HG02973 (cell line): ENCODE results near the gene MED25.

Source experiments
- ATAC-seq: cut with Tn5 transposase; IDR thresholded peaks from one replicate; pipeline ENCODE4 v1.9.1; 2021; ENCODE audit warnings: moderate library complexity; ENCODE audit not compliant: unreplicated experiment

Gene MED25

DNA sequence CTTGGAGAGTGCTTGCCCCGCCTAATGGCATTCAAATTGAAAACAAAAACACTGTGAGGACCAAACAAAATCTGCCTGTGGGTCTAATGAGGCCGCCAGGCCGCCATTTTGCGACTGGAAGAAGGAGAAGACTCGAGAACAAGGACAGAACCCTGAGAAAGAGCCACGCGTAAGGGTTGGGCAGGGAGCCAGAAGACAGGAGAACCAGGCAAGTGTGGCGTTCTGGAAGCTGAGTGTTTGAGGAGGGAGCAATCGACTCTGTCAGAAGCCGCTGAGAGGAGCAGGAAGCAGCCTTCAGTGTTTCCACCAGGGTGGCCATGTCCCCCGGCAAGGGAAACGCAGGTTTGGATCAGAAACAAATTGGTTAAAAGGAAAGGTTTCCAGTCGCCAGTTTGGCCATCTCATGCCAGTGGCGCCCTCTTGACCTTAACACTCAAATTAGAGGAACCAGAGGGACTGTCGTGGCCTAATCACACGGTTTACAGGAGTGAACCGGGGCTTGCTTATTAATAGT lies 22.7 kb downstream of the MED25 start:
- ATAC-seq = no peak

DNA sequence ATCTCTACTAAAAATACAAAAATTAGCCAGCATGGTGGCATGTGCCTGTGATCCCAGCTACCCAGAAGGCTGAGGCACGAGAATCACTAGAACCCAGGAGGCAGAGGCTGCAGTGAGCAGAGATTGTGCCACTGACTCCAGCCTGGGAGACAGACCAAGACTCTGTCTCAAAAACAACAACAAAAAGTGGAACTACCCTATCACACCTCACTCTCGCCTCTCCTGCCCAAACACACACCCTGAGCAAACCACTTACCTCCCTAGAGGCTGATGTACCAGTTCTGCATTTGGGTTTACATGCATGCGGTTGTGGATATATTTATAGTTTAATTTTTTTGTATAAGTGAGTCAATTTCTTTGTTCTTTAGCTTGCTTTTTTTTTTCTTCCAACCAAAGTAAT lies 25.2 kb downstream of the MED25 start:
- no peak for ATAC-seq

DNA sequence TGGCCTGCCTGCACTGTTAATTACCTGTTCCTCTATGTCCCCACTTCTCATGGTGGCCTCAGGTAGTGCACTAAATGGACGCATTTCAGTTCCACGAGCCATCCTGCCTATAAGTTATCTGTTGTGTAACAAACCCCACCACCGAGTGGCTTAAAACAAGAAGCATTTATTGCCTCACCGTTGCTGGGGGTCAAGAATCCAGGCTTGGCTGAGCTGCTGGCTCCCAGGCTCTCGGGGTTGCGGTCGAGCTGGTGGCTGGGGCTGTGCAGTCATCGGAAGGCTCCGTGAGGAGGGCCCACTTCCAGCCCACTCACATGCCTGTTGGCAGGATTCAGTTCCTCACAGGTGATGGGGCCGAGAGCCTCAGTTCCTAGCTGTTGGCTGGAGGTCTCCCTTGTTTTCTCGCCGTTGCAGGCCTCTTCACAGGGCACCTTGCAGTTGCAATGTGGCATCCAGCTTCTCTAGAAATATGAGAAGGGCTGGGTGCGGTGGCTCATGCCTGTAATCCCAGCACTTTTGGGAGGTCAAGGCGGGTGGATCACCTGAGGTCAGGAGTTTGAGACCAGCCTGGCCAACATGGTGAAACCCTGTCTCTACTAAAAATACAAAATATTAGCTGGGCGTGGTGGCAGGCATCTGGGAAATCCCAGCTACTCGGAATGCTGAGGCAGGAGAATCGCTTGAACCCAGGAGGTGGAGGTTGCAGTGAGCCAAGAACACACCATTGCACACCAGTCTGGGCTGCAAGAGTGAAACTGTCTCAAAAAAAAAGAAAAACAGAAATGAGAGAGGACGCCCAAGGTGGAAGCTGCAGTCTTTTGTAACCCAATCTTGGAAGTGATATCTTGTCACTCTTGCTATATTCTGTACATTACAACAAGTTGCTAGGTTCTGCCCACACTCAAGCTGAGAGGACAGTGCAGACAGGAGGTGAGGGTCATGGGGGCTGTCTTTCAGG lies 26.3 kb downstream of the MED25 start:
- no peak for ATAC-seq

DNA sequence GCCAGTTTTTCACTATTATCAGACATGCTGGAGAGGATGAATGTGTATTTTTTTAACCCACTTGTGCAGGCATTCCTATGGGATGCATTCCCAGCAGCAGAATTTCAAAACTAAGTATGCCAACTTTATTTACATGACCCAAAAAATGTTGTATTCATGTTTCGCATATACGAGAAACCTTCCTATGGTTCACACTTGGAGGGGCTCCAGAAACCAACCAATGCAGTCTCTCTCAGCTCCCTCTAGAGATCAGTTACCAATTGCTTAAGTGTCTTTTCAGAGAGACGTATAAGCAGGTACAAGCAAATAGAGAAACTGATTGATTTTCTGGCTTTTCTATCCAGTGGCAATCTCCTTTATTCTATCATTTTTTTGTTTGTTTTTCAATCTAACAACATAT lies 27.3 kb downstream of the MED25 start:
- no peak for ATAC-seq

DNA sequence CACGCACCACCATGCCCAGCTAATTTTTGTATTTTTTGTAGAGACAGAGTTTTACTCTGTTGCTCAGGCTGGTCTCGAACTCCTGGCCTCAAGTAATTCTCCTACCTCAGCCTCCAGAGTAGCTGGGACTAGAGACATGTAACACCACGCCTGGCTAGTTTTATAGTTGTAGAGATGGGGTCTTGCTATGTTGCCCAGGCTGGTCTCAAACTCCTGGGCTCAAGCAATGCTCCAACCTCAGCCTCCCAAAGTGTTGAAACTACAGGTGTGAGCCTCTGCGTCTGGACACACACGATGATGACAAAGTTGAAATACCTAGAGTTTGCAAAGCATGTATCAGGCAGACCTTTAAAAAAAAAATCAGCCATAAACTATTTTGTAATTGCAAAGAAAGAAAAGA lies 28.3 kb downstream of the MED25 start:
- ATAC-seq = no peak

DNA sequence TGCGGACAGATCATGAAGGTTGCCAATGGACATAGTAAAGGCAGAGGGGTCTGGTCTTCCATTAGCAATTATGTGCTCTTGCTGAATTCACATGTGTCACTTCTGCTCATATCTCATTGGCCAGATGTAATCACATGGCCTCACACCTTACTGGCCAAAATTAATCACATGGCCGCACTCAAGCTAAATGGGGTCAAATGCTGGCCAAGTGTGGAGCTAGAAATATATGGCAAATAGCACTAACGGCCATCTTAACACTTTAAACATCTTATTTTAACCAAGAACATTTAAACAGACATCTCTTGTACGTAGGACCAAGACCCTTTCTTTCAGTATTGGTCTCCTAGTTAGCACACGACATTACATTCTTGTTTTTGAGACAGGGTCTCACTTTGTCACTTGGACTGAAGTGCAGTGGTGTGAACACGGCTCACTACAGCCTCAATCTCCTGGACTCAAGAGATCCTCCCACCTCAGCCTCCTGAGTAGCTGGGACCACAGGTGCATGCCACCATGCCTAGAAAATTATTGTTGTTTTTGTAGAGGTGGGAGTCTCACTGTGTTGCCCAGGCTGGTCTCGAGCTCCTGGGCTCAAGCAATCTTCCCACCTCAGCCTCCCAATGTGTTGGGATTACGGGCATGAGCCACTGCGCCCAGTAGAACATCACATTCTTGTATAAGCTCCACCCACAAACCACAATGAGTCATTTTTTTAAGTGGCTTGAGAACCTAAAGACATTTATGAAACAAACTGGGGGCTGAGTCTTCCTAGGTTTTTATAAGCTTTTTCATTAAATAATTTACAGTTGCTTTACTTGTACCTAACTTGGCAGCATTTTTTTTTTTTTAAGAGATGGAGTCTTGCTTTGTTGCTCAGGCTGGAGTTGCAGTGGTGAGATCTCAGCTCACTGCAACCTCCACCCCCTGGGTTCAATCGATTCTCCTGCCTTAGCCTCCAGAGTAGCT lies 29.9 kb downstream of the MED25 start:
- no peak for ATAC-seq

DNA sequence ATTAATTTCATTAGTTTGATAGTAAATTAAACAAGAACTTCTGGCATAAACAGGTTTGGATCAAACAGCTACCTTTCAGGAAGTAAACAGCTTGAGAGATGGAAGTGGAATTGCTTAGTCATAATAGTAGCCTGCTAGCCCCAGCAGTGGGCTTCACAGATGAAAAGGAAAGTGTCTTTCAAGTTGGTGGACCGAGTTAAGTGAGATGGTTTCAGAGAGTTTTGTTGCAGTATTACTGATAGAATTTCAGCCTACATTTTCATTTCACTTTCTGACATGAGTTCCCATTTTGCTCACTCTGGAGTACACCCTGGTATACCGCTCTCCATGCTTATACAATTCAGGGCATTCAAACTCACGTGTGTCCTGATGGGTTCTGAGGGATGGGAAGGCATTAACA lies 30.8 kb downstream of the MED25 start:
- ATAC-seq = no peak

DNA sequence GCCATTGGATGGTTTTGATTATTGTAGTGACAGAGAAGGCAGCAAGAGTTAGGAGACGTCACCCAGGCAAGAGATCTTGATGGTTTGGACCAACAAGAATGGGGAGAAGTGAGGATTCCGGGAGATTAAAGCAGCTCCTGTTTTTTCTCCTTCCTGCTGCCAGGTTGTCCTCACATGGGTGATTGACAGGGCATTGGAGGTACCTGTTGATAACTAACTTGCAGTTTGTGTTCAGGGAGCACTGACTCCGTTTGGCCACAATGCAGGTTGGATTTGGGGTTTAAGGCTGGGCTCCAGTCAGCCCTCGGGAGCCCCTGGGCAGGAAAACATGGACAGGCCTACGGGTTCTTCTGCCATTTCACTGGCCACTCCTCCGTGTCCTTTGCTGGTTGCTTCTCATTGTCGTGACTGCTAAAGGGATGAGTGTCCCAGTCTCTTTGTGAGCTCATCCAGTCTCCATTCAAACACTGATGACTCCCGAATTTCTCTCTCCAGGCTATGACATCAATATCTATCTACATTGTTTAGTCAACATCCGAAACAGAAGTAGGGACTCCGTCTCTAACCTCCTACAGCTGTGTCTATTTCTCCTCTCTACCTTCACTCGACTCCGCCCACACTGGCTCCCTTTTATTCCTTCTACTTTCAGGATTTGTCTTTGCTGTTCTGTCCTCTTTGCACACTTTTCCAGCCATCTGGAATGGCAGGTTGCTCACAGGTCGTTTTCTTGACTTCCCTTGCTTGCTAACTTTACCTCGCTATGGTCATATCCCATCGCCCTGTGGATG lies 31.5 kb downstream of the MED25 start:
- no peak for ATAC-seq

DNA sequence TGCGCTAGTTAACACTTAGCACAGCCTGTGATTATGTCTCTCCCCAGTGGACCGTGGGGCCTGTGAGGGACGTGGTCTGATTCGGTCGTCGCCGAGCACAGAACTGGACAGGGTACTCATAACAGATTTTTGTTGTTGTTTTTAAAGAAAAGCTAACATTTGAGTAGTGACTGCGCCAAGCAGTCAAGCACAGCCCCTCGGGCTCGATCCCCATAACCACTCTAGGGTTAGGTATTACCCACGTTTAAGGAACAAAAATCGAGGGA lies 32.1 kb downstream of the MED25 start:
- no peak for ATAC-seq

DNA sequence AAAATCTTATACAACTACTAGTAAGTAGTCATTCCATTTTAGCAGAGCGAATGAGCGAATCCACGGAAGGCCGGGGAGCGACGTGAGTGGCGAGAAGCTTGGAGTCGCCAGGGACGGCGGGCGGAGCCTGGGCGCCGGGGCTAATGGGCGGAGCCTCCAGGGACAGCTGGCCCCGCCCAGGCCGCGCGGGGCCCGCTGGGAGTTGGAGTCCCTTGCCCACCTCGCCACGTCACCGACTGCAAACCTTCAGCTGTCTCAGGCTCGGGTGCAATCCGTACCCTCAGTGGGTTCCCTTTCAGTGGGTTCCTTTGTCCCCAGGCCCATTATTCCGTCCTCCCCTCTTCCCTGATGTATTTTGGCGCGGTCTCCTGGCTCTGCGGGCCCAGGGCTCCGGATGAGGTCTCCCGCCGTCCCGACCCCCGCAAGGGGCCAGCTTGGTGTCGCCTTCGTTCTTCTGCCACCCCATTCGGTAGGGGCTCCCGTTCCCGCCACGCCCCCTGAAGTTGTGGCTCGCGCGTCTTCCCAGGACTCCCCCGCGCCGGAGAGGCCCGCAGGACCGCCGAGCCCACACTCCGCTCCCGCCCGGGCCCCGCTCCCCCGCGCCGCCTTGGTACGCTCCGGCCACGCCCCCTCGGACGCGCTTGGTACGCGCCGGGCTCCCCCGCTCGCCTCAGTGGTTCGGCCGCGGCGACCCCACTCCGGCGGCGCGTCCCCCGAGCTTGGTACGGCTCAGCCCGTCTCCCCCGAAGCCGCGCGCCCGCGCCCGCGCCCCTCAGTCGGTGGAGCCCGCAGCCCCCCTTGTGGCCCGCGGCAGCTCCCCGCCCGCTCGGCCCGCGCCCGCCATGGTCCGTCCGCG lies 32.6 kb downstream of the MED25 start, which contains the start of gene PTOV1:
Gene PTOV1, plus strand, starts transcription at position 673 of the 856 bp plus-strand sequence.
- peak; percentile 63 for ATAC-seq

DNA sequence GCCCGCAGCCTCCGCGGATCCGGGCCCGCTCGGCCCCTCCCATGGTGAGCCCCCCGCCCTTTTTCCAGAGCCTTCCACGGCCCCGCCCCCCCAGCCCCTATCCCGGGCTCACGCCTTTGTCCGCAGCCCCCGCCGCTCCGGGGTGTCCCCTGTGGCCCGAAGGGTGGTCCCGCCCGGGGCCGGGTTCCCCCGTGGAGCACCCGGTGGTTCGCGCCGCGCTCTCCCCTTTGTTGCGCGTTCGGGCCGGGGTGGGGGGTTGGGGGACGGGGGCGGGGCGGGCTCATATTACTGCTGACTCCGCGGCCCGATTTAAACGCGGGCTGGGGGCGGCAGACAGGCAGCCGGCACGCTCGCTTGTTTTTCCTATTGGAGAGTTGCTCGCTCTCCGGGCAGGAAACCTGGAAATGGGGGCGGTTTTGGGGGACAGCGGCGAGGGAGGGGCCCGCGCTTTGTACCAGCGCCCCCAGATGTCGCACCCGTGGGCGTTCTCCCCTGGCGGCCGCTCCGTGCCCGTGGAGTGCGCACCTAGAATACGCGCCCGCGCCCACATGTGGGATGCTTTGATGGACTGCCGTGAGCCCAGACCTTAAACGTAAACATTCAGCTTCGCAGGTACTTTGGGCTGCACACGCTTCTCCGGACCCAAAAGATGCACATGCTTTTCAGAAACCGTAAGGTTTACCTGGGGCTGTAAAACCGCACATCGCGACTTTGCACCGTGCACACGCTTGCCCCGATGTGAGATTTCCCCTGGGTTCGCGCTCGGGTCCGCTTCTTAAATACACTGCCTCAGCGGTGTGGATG lies 33.6 kb downstream of the MED25 start:
- peak; percentile 13 for ATAC-seq

DNA sequence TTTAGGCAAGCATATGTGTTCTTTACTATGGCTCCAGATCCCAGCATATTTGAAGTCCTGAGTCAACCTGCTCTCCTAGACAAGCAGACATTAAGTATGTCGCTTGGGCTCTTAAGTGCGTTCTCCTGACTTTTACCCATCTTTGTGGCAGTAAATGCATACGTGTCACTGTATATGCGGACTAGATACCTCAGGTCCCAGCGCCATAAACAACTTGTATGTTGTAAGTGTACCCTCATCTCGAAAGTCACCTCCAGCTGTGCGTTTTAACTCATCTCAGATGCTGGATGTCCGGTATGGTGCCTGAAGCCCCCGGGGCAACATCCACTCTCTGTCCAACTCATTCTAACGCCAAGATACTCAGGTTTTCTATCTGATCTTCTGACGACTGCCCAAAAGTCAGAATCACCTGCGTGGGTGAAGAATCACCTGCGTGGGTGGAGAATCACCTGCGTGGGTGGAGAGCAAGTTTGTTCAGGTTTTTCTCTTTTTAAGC lies 34.6 kb downstream of the MED25 start:
- ATAC-seq = no peak

DNA sequence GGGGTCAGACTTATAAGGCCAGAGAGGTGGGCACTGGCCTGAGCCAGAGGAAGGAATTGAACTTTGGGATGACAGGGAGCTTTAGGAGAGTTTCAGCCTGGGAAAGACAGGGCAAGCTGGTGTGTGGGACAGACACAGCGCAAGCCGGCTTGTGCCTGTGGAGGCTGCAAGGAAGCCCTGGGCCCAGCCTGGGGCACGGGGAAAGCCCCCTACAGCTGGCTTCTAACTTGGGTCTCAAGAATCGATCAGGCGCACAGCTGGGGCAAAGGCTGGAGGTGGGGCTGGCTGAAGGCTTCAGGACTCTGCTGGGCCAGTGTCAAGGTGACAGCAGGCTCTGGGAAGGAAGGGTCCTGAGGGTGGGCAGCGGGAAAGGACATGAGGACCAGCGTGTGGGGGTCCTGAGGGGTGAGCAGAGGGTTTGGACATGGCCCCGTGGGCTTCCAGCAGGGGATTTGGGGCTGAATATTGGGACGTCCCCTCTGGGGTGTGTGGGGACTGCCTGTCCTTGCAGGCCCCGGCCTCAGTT lies 35.8 kb downstream of the MED25 start:
- no peak for ATAC-seq

DNA sequence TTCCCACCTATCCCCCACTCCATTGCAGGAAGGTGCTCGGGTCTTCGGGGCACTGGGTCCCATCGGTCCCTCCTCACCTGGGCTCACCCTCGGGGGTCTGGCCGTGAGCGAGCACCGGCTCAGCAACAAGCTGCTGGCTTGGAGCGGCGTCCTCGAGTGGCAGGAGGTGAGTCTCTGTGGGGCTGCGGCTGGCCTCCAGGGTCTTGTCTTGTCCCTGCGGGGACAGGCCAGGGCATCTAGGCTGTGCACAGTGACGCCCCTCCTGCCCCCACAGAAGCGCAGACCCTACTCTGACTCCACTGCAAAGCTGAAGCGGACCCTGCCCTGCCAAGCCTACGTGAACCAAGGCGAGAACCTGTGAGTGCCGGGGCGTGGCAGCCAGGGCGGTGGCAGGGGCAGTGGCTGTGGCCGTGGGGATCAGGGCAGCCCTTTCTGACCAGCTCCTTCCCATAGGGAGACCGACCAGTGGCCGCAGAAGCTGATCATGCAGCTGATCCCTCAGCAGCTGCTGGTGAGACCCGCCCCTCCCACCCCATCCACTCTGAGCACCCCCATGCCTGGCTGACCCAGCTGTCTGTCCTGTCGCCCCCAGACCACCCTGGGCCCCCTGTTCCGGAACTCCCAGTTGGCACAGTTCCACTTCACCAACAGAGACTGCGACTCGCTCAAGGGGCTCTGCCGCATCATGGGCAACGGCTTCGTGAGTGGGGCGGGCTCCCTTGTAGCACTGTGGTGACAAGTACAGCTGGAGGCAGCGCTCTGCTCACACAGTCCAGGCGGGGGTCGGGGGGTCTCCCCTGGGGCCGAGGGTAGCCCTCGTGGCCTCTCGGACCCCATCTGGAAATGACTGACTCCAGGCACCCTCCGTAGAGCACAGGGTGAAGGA lies 36.5 kb downstream of the MED25 start:
- ATAC-seq = no peak

DNA sequence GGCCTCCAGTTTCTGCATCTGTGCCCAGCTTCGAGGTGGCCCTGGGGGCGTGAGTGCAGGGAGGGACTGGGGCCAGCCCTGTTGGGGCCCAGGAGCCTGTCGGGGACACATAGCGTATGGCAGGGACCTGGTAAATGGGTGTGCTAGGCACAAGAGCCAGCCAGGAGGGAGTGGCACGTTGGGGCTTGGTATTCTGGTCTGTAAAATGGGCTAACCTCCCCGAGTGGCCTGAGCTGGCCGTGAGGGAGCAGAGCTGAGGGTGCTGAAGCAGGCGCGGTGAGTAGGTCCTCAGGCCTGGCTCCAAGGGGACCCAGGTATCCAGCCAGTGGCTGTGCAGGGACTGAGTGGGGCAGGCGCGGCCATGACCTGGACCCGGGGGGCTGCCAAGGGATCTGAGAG lies 37.2 kb downstream of the MED25 start:
- ATAC-seq = no peak

DNA sequence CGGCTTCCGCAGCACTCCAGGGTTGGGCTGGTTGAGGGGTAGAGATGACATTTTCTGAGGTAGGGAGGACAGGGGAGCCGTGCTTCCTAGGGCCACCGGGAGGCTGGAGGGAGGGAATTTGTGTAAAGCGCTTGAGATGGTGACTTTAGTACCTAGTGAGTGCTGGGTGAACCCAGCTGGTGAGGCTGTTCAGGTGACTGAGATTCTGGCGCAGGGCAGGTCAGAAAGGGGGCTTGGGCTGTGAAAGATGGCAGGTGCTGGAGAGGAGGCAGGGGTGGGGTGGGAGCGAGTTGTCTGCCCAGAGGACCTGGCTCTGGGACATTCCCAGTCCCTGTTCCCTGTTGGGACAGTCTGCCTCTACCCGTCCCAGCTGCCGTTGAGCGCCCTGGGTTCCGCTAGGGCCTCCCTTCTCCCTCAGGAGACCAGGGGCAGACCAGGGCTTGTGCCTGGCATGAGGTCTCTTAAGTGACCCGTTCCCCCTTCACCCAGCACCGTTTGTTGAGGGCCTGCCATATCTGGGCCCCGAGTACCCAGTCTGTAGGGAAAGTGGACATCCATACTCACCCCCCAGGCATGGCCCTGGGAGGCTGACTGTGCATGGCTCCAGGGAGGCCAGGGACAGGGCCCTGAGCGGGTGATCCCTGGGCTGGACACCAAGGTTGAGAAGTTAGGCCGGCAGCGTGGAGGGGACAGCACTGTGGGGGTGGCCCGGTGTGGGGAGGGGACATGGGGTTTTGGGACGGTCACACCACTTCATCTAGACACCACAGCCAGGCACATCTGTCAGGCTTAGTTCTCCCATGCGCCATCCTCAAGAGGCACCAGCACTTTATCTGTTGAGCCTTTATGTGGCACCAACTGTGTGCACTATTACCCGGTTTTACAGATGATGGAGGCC lies 37.8 kb downstream of the MED25 start:
- ATAC-seq = no peak

DNA sequence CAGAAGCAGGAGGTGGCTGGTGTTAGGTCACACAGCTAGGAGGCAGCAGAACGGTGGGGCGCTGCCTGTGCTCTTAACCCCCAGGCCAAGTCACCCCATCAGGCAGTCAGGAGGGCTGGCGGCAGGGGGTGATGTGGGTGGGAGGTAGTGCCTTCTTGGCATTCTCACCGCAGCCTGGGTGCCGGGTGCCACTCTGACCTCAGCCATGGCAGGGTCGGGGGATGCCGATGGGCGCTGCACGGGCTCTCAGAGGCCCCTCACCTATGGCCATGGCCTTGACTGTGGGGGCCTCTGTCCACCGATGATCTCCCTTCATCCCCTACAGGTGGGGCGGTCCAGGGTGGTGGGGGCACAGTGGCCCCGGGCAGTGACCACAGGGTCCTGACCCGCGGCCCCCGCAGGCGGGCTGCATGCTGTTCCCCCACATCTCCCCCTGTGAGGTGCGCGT lies 38.5 kb downstream of the MED25 start:
- ATAC-seq = no peak
